ENCODE measurements around the gene HTRA1. TPM values are rescaled to one million over a fixed set of nuclear protein-coding genes. Genes with fewer than 3 reads are reported as not detected.

HTRA1 gene
- total and polyA plus RNA-seq, 9 of the 15 experiments (the other 6 are each of a cell fraction or from before 2014, with no cell fraction given), result 0.06 to 0.16 (median 0.13) TPM; not detected in 5

DNA sequence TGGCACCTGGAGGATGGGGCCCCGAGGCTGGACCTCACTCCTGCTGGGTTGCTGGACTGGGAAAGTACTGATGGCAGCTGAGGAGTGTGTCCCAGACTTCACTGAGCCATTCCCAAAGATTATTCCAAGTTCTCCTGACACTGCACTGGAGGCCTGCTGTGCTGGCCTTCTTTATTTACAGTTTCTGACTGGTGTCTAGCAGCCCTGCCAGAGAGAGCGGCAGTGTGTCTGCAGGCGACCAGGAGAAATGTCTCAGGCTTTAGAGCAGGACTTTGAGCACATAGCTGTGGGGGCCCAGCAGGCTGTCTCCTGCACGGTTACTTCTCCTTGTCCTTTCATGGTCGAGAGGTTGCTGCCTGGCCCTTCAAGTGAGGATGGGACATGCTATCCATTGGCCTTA lies 16.1 kb downstream of the HTRA1 start (continued):
- TF ChIP-seq, protein P1, sequence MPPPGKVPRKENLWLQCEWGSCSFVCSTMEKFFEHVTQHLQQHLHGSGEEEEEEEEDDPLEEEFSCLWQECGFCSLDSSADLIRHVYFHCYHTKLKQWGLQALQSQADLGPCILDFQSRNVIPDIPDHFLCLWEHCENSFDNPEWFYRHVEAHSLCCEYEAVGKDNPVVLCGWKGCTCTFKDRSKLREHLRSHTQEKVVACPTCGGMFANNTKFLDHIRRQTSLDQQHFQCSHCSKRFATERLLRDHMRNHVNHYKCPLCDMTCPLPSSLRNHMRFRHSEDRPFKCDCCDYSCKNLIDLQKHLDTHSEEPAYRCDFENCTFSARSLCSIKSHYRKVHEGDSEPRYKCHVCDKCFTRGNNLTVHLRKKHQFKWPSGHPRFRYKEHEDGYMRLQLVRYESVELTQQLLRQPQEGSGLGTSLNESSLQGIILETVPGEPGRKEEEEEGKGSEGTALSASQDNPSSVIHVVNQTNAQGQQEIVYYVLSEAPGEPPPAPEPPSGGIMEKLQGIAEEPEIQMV (tag; conservative IDR thresholded peaks at IDR 0.05; ENCODE audit: low read depth), result no peak
- TF ChIP-seq ZNF316 (IDR thresholded peaks at IDR 0.05) (no peak), XRCC5 (IDR thresholded peaks at IDR 0.05; ENCODE audit: low read depth, low read length) (no peak)
- TF ChIP-seq, protein P2, sequence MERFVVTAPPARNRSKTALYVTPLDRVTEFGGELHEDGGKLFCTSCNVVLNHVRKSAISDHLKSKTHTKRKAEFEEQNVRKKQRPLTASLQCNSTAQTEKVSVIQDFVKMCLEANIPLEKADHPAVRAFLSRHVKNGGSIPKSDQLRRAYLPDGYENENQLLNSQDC (CRISPR knock-in tag; IDR thresholded peaks at IDR 0.05), result no peak

DNA sequence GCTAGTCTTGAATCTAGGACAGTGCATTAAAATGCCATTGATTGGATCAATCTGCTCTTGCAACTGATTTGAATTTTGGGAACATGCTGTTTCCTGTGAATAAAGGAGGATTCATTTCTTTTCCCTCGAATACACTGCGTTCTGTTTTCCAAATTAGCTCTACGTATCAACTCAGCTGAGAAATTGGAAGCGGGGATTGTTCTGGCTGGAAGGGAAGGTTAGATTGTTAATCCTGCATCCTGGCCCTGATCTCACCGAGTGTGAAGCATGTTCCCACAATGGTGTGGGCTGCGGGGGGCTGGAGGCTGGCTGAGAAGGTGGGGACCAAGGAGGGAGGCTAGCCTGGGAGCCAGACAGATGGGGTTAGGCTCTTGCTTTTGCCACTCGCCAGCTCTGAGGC lies 17.6 kb downstream of the HTRA1 start:
- Histone ChIP-seq H3K4me3 (no peak overlapping the region), H2AFZ (ENCODE audit: low read depth, low read length) (no peak overlapping the region), H3K9me1 (ENCODE audit: control insufficient read depth, insufficient read depth, low read length) (no peaks in the 10 kb centered on the region), H3K27ac (ENCODE audit: extremely low read depth, low read depth, low read length) (no peak overlapping the region), H3K36me3 (ENCODE audit: control insufficient read depth, insufficient read depth, low read length) (no peaks in the 10 kb centered on the region), H3K9ac (ENCODE audit: insufficient read depth in 1 of 2, low read depth in 2 of 2, low read length in 2 of 2) (no peak overlapping the region), H3K9me3 (replicated peaks; ENCODE audit: control insufficient read depth, insufficient read depth, low read depth, low read length) (no peaks in the 10 kb centered on the region), H3K79me2 (ENCODE audit: control insufficient read depth, insufficient read depth, low read length) (no peaks in the 10 kb centered on the region), H3K4me1 (replicated peaks in 1 of 2; ENCODE audit: control insufficient read depth in 2 of 2, insufficient read depth in 2 of 2, low read length in 2 of 2) (no peaks in the 10 kb centered on the region), H3K27me3 (ENCODE audit: control insufficient read depth in 2 of 2, insufficient read depth in 2 of 2, low read length in 2 of 2) (peaks cover 0 to 11% of the 10 kb centered on the region in 2 experiments; a peak in 2 of 5 replicates), H4K20me1 (replicated peaks; ENCODE audit: control insufficient read depth, insufficient read depth, low read length) (no peaks in the 10 kb centered on the region; the same call in 1 of the 2 replicates), H3K4me2 (ENCODE audit: insufficient read depth, low read length) (no peak overlapping the region)
- 0% methylated on average over 7 of the region's 7 CpGs for WGBS (ENCODE audit: insufficient coverage, low coverage, missing lambda C conversion rate)
- TF ChIP-seq SMARCA4 (IDR thresholded peaks at IDR 0.05) (no peak), NCOA4 (IDR thresholded peaks at IDR 0.05; ENCODE audit: partially characterized antibody) (no peak), ZNF24 (IDR thresholded peaks at IDR 0.05) (no peak)
- TF ChIP-seq, protein P3, sequence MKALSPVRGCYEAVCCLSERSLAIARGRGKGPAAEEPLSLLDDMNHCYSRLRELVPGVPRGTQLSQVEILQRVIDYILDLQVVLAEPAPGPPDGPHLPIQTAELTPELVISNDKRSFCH (CRISPR knock-in tag; IDR thresholded peaks at IDR 0.05), result no peak
- TF ChIP-seq, protein P3 (tag; IDR thresholded peaks at IDR 0.05), result no peak
- no peak for ATAC-seq
- intact Hi-C loops (cut with micrococcal nuclease), result no loop called here
- no peak for DNase-seq (ENCODE audit: extremely low read depth in 1 of 4, low spot score in 3 of 4)
- ChIA-PET CTCF (ENCODE audit: low intra/inter-chr PET ratio) (no interaction called here), POLR2A (no interaction called here)
- FAIRE-seq, result no peak
- BruUV-seq (replicated peaks), result no TSS peak
- in situ Hi-C loops (cut with MboI), result no loop called here

All from K562 (cell line).